Measurements from ENCODE around the gene SLC38A10. TPM values are rescaled to one million over a fixed set of nuclear protein-coding genes. Genes with fewer than 3 reads are reported as not detected.

The SLC38A10 gene
- total RNA-seq, 6 donors from 2014 or later: 90.6 to 208 (median 110) TPM

GRCh38 chr17:81301195-81302144 is 6.4 kb upstream of the SLC38A10 start:
- DNase-seq (peak in 1 of 2 donors; percentile 71), ATAC-seq (ENCODE audit: low FRiP score in 2 of 2) (no peak)
- H3K27ac ChIP-seq: no peak overlapping the region
- H3K36me3 ChIP-seq: no peaks in the 10 kb centered on the region
- 64 to 70% methylated on average over 20 to 37 of the region's 37 CpGs for WGBS, 2 donors
- no peak overlapping the region for H3K4me3 ChIP-seq
- no peaks in the 10 kb centered on the region for H3K9me3 ChIP-seq
- TF ChIP-seq POLR2AphosphoS5 (IDR thresholded peaks at IDR 0.05): no peak
- TF ChIP-seq, protein P1, sequence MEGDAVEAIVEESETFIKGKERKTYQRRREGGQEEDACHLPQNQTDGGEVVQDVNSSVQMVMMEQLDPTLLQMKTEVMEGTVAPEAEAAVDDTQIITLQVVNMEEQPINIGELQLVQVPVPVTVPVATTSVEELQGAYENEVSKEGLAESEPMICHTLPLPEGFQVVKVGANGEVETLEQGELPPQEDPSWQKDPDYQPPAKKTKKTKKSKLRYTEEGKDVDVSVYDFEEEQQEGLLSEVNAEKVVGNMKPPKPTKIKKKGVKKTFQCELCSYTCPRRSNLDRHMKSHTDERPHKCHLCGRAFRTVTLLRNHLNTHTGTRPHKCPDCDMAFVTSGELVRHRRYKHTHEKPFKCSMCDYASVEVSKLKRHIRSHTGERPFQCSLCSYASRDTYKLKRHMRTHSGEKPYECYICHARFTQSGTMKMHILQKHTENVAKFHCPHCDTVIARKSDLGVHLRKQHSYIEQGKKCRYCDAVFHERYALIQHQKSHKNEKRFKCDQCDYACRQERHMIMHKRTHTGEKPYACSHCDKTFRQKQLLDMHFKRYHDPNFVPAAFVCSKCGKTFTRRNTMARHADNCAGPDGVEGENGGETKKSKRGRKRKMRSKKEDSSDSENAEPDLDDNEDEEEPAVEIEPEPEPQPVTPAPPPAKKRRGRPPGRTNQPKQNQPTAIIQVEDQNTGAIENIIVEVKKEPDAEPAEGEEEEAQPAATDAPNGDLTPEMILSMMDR (IDR thresholded peaks at IDR 0.05): no peak
- TF ChIP-seq EP300 (IDR thresholded peaks at IDR 0.05): no peak
- no peak for TF ChIP-seq POLR2A (IDR thresholded peaks at IDR 0.05)
- H3K27me3 ChIP-seq: no peaks in the 10 kb centered on the region
- peaks cover under 1 to 12% (median 5%) of the 10 kb centered on the region in 4 donors for H3K4me1 ChIP-seq

- WGBS, 2 donors: 83 to 90% methylated on average over 15 to 19 of the region's 19 CpGs
- H3K4me1 ChIP-seq: peaks cover 9 to 20% (median 12%) of the 10 kb centered on the region in 4 donors
Measured at GRCh38 chr17:81300586-81301155, 5.6 kb upstream of the SLC38A10 start.

DNA sequence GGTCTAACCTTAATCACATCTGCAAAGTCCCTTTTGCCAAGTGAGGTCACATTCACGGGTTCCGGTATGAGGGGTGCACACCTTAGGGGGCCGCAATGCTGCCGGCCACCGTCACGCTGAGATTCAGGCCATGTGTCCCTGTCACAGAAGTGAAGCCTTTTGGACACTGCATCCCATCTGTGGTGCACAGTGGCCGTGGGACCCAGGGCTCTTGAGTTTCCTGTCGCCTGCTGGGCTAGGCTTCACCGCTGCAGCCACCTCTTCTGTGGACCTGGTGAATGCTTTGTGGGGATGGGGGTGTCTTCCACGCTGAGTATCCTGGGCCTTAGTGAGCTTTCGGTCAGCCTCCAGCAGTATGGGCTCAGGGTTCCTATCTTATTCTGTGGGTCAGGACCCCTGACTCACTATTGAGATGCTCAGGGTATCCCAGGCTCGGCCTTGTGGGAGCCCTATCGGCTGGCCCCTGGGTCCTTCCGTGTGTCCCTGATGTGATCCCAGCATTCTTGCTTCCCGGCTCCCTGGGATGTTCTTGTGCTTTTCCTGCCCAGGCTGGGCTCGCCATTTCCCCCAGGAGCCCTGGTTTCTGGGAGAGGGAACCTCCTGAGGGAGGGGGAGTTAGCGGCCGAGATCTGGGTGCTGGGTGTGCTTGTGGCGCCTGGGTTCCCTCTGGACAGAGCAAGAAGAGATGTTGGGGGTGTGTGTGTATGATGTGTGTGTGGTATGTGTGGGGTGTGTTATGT is 4.9 kb upstream of the SLC38A10 start:
- H3K36me3 ChIP-seq: no peaks in the 10 kb centered on the region
- ATAC-seq (ENCODE audit: low FRiP score in 2 of 2) (no peak), DNase-seq (no peak)
- peak overlapping the region in 2 of 4 donors; percentile 38 to 62 for H3K27ac ChIP-seq
- no peaks in the 10 kb centered on the region for H3K9me3 ChIP-seq
- TF ChIP-seq POLR2AphosphoS5 (IDR thresholded peaks at IDR 0.05) (no peak), EP300 (IDR thresholded peaks at IDR 0.05) (no peak), POLR2A (IDR thresholded peaks at IDR 0.05) (no peak)
- TF ChIP-seq, protein P1 (IDR thresholded peaks at IDR 0.05): no peak
- peaks cover 9 to 22% (median 14%) of the 10 kb centered on the region in 4 donors for H3K4me1 ChIP-seq
- WGBS, 2 donors: 93 to 95% methylated on average over 7 to 17 of the region's 19 CpGs
- H3K4me3 ChIP-seq: no peak overlapping the region
- no peaks in the 10 kb centered on the region for H3K27me3 ChIP-seq

More at GRCh38 chr17:81300586-81301155, 5.6 kb upstream of the SLC38A10 start:
- no peak for TF ChIP-seq POLR2A (IDR thresholded peaks at IDR 0.05)
- no peak for TF ChIP-seq EP300 (IDR thresholded peaks at IDR 0.05)
- TF ChIP-seq, protein P1 (IDR thresholded peaks at IDR 0.05): no peak
- no peak for TF ChIP-seq POLR2AphosphoS5 (IDR thresholded peaks at IDR 0.05)
- ATAC-seq (ENCODE audit: low FRiP score in 2 of 2): no peak
- Histone ChIP-seq H3K4me3 (no peak overlapping the region), H3K27ac (no peak overlapping the region), H3K9me3 (no peaks in the 10 kb centered on the region), H3K36me3 (no peaks in the 10 kb centered on the region), H3K27me3 (no peaks in the 10 kb centered on the region)
- no peak for DNase-seq

DNA sequence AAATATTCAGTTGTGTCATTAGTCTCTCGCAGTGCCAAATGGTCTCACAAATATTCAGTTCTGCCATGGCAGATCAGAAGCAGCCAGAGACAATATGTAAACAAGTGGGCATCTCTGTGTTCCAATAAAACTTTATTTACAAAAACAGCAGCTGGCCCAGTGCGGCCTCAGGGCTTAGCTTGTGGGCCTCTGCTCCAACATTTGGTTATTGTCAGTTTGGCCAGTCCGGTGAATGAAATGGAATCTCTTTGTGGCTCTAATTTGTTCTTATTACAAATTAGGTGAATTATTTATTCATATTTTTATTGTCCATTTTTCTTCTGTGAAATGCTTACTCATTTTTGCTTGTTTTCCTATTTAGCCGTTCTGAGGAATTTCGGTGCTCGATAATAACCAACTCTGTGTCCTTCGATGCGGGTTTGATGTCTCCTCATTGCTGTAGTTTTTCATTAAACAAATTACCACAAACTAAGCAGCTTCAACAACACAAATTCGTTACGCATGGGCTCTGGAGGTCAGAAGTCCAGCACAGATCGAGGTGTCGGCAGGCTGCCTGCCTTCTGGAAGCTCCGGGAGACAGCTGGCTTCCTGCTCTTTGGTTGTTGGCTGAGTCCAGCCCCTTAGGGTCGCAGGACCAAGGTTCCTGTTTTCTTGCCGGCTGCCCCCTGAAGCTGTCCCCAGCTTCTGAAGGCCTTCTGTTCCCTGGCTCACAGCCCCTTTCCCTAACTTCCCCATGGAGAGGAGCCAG is 4.1 kb upstream of the SLC38A10 start:
- TF ChIP-seq POLR2A (IDR thresholded peaks at IDR 0.05): no peak
- peaks cover 10 to 27% (median 17%) of the 10 kb centered on the region in 4 donors for H3K4me1 ChIP-seq
- no peaks in the 10 kb centered on the region for H3K36me3 ChIP-seq
- no peaks in the 10 kb centered on the region for H3K27me3 ChIP-seq
- H3K9me3 ChIP-seq: no peaks in the 10 kb centered on the region
- ATAC-seq (ENCODE audit: low FRiP score in 2 of 2) (no peak), DNase-seq (no peak)
- 77% methylated on average over 13 to 15 of the region's 15 CpGs for WGBS, 2 donors
- H3K4me3 ChIP-seq: no peak overlapping the region
- peak overlapping the region in 3 of 4 donors; percentile 38 to 62 (median 55) for H3K27ac ChIP-seq
